HG02852 (cell line): ENCODE data around the gene ATXN2L.
"Not testable (repeated sequence)": the region's sequence is repeated elsewhere in the genome, so short reads cannot be mapped to it uniquely, and the experiment has no call there.

Source experiments
- ATAC-seq: cut with Tn5 transposase; IDR thresholded peaks from one replicate; pipeline ENCODE4 v1.9.1; 2021; ENCODE audit warnings: mild to moderate bottlenecking, moderate library complexity; ENCODE audit not compliant: unreplicated experiment

The ATXN2L gene

GRCh38 chr16:28869201-28869600 is 46.4 kb downstream of the ATXN2L start:
- no peak for ATAC-seq

- no peak for ATAC-seq
Observed at GRCh38 chr16:28872952-28873351, 50.2 kb downstream of the ATXN2L start.

GRCh38 chr16:28873543-28874201 is 50.9 kb downstream of the ATXN2L start:
- ATAC-seq, result no peak

- ATAC-seq, result no peak
Observed at GRCh38 chr16:28874406-28874805, 51.6 kb downstream of the ATXN2L start.

GRCh38 chr16:28875134-28876018 is 52.6 kb downstream of the ATXN2L start:
- no peak for ATAC-seq

- ATAC-seq, result no peak
Observed at GRCh38 chr16:28876019-28876659, 53.3 kb downstream of the ATXN2L start.

- ATAC-seq, result no peak
Observed at GRCh38 chr16:28876973-28877654, 54.3 kb downstream of the ATXN2L start.

- ATAC-seq, result no peak
Observed at GRCh38 chr16:28877655-28878000, 54.8 kb downstream of the ATXN2L start.

- ATAC-seq, result no peak
Observed at GRCh38 chr16:28878083-28878926, 55.5 kb downstream of the ATXN2L start, which contains the start of gene ATP2A1. Gene ATP2A1 (plus strand): TSS chr16:28878488. CDS start chr16:28878672, 184 bp downstream.

GRCh38 chr16:28879261-28879840 is 56.6 kb downstream of the ATXN2L start:
- peak; percentile 29 for ATAC-seq

GRCh38 chr16:28879841-28880588 is 57.2 kb downstream of the ATXN2L start:
- peak; percentile 92 for ATAC-seq

GRCh38 chr16:28880589-28880915 is 57.8 kb downstream of the ATXN2L start:
- no peak for ATAC-seq

- ATAC-seq, result no peak
Observed at GRCh38 chr16:28880955-28881354, 58.2 kb downstream of the ATXN2L start.

GRCh38 chr16:28881565-28881964 is 58.8 kb downstream of the ATXN2L start:
- ATAC-seq, result not testable (repeated sequence)

GRCh38 chr16:28882551-28883160 is 59.9 kb downstream of the ATXN2L start:
- no peak for ATAC-seq

GRCh38 chr16:28883221-28883996 is 60.6 kb downstream of the ATXN2L start:
- no peak for ATAC-seq

- no peak for ATAC-seq
Observed at GRCh38 chr16:28884045-28884444, 61.2 kb downstream of the ATXN2L start.
